ENCODE measurements around the gene TFE3.

GRCh38 chrX:49063715-49064114, 20.6 kb upstream of the TFE3 start:
- TF ChIP-seq CTCF (IDR thresholded peaks at IDR 0.05) (no peak), POLR2A (IDR thresholded peaks at IDR 0.05) (no peak)

Data from heart left ventricle (tissue), 13 donors.